HL-60 (cell line): ENCODE measurements around the gene GDI1.

Experiments used
- CTCF ChIP-seq: IDR thresholded peaks from one replicate; pipeline ENCODE4 v1.5.1; 2011; ENCODE audit warnings: low read length, control low read depth, inconsistent platforms; ENCODE audit not compliant: insufficient read depth
- POLR2AphosphoS5 ChIP-seq: IDR thresholded peaks from 2 replicates; pipeline ENCODE4 v1.6.1; 2012; ENCODE audit warnings: low read depth

DNA sequence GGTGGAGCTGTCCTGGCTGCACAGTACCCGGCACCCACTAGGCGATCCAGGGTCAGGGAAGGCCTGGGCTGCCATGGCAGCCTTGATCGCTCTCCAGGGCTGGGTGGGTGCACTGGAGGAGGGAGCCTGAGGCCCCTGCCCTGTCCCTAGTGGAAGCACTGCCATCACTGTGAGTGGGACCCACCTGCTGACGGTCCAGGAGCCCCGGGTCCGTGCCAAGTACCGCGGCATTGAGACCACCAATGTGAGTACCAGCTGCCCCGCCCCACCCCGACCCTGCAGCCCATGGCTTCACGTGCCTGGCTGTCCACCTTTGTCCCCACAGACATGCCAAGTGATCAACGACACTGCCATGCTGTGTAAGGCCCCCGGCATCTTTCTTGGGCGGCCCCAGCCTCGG lies 30.0 kb downstream of the GDI1 start:
- TF ChIP-seq CTCF (no peak), POLR2AphosphoS5 (no peak)
